Stimulated activated CD4-positive, alpha-beta T cell treated with anti-CD3 and anti-CD28 coated beads, TNF-alpha, amount 100 ng/mL, for 24 hours (primary cell): ENCODE measurements around the gene KIAA1671.

Experiments
- DNase-seq, 3 experiments: peaks; one replicate each; pipeline ENCODE4 v3.0.0-alpha.2; 2020; ENCODE audit warnings: low read depth in 3 of 3

KIAA1671 gene

DNA sequence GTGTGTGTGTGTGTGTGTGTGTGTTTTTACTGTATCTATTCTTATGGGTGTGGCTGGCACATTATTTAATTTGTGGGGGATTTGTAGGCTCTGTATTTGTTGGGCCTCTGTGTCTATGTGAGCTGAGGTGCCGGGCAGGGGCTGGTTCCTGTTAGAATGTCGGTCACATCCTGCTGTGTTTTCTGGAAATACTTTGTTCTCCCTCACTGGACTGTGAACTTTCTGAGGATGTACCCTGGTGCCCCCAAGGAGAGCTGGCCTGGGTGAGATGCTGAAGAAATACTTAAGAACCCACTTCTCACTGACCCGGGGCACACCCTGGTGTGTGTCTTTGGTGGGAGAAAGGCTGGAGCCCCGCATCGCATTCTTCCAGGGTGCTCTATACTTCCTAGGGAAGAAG is 28.6 kb downstream of the KIAA1671 start:
- DNase-seq, result no peak

DNA sequence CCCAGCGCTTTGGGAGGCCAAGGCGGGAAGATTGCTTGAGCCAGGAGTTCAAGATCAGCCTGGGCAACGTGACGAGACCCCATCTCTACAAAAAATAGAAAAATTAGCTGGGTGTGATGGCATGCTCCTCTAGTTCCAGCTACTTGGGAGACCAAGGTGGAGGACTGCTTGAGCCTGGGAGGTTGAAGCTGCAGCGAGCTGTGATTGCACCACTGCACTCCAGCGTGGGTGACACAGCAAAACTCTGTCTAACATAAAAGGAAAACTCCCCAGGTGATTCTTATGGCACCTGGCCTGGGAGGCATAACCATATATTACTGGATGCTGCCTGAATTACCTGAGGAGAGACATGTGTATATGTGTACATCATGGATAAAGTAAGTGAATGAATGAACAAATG is 29.1 kb downstream of the KIAA1671 start:
- no peak for DNase-seq

DNA sequence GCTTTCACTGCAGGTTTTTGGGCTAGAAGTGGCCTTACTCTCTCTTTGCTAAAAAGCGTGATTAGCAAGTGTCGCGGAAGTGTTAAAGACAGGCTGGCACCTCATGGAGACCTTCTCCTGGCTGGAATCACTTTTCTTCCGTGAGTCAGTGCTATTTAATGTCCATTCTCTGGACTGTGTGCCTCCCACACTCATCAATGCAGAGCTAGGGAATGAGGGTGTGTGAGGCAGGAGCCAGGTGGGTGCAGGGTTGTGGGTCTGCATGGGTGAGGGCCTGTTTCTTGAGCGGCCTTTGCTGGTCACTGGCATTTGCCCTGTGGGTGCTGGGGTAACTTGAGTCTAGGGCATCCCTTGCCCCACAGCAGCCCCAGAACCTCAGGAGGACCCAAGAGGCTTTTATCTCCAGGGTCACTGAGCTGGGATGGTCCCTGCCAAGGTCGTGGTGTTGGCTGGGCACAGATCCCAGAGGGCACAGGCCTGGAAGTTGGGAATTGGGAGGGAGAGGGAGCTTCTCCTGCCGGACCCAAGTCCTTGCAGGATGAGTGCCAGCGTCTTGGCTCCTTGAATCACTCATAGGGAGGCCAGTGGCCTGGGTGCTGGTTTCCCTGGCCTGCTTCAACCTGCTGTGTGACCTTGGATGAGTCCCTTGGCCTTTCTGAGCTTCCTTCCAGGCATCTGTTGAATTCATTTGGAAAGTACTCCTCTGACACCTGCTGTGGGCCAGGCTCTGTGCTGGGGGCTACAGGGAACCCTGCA is 30.0 kb downstream of the KIAA1671 start:
- DNase-seq, result no peak

DNA sequence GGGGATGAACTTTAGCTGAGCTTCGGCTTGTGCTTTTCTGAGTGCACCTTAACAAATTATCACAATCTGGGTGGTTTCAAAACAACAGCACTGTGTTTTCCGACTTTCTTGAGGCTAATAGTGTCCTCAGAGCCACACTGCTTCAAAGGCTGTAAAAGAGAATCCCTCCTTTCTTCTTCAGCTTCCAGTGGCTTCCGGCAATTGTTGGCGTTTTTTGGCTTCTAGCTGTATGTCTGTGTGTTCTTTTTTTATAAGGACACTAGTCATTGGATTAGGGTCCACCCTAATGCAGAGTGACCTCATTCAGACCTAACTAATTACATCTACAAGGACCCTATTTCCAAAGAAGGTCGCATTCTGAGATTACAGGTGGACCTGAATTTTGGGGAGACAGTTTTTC is 30.6 kb downstream of the KIAA1671 start:
- DNase-seq, result no peak

DNA sequence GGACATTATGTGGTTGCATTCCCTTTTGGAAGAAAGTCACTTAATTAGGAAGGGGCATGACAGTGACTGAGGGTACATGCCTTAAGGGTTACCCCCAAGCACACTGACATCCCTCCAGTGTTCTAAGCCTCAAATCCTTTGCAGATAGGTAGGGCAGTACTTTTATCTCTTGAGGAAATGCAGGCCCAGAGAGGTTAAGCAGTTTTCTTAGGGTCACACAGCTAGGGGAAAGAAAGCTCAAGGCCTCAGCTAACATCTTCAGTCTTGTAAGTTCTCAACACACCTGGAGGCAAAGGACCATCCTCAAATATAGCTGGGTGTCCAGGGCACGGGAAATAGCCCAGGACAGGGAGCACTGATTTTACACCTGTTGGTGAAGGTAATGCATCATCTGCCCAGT is 31.6 kb downstream of the KIAA1671 start:
- no peak for DNase-seq

DNA sequence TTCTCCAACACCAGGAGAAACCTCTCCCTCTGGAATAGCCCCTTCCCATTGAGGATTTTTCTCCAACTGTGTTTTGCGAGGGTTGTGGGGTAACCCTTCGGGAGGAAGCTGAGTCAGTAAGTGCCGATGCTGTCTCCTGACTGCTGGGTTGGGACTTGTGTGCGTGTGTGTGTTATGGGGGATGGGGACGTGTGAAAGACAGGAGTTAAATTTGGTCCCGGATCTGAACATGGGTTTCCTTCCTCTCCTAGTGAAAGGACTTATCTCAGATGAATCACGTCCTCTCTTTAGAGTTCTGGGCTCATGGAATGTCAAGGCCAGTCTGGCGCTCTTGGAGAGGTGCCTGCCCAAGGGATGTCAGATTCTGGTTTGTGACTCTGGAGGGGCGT is 33.3 kb downstream of the KIAA1671 start:
- no peak for DNase-seq

DNA sequence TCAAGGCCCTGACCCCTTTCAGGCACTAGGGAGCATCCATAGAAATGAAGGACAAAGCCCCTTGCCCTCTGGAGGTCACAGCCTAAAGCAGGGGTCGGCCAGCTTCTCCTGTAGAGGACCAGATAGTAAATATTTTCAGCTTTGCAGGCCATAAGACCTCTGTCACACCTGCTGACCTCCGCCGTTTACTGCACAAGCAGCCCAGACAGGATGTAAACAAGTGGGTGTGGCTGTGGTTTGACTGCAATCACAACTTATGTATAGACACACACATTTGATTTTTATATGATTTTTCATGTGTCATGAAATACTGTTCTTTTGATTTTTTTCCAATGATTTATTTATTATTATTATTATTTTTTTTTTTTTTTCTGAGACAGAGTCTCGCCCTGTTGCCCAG is 34.3 kb downstream of the KIAA1671 start:
- DNase-seq, result no peak

DNA sequence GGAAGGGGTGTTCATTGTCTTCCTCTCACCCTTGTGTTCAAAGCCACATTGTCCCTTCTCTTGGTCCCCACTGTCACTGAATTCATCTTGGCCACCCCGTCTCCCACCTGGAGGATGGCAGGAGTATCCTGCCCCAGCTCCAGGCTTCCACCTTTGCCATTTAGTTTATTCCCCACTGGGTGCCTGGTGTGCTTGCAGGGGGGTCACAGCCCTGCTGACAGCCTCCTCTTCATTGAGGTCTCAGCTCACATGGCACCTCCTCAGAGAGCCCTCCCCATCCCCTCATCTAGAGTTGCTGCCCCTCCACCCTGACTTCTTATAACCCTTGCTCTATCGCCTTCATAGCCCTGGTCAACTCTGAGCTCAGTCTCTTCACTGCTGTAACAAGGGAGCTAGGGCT is 36.6 kb downstream of the KIAA1671 start:
- DNase-seq, result no peak

DNA sequence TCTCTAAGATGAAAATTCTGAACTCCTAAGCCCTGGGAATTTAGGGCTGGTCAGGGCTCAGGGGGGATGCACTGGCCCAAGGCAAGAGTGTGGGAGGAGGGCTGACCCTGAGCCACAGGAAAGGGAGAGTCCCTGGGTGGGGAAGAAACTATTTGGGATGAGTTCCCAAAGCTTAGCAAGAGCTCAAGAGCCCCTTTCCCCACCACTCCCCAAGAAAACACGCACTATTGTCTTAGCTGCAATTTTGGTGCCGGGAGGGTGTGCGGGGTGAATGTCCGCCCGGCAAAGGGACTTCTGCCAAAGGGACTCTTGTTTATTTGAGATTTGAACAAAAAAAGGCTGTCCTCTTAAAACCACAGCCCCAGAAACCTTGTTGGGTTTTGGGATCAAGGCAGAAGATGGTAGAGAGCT is 37.0 kb downstream of the KIAA1671 start:
- no peak for DNase-seq

DNA sequence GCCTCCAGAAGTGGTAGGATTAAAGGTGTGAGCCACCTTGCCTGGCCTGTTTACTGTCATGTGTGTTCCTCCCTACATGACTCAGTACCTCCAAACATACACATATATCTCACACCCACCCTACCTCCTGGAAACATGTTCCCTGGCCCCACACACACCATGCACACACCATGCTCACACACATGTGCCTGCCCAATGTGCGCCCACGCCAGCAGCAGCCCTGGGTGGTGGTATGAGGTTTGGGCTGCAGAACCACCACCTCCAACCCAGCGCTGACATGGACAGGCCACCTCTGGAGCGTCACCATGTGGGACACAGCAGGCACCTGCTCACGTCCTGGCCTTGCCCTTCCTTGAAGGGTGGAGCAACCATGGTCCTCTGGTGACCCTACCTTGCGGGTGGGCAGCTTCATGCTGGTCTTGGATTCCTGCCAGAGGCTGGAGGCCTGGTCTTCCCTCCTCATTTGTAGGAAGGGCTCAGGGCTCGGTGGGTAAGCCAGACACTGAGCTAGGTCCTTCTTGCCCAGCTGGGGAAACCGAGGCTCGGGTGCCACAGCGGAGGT is 37.9 kb downstream of the KIAA1671 start:
- DNase-seq, result no peak

DNA sequence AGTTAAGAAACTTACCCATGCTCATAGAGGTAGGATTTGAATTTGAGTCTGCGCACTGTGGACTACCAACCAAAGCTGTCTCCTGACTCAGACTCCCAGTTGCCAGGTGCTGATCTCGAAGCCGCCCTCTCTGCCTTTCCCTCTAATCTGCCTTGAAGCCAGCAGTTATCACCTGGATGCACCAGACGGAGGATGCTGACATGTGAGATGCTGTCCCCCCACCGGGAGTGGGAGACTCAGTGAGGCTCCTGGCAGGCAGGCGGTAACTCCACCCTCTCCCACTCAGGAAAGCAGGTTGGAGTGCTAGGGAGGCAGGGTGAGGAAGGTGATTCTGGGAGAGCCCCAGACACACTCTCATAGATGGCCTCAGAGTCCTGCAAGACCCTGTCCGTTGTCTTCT is 40.4 kb downstream of the KIAA1671 start:
- DNase-seq, result no peak

DNA sequence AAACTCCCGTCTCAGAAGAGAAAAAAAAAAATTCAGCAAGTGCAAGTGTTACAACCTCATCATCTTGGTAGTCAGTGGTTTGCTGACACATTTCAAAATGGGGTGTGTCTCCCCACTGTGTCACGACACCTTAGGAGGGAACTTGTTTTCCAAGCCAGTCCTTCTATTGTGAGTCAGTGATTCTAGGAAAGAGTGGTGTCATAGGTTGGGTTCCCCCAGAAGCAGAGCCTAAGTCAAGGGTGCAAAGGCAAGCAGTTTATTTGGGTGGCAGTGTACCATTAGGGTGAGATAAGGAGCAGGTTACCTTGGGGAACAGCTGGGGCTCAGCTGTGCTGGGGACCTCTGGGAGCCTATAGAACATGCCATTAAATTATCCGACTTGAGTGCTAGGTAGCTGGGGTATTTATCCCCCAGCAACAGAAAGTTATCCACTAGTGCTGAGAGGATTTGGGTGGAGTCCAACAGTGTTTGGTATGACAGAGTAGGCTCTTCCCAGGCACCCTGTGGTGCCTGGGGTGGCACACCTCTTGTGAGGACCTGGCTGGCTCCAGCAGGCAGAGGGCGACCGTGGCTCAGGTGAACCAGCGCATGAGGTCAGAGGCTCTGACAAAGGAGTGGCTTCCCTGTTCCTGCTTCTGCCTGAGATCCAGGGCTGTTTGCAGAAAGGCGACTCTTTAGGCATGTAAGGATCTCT is 41.7 kb downstream of the KIAA1671 start:
- peak in 2 of 3 experiments; percentile 2 to 31 for DNase-seq

DNA sequence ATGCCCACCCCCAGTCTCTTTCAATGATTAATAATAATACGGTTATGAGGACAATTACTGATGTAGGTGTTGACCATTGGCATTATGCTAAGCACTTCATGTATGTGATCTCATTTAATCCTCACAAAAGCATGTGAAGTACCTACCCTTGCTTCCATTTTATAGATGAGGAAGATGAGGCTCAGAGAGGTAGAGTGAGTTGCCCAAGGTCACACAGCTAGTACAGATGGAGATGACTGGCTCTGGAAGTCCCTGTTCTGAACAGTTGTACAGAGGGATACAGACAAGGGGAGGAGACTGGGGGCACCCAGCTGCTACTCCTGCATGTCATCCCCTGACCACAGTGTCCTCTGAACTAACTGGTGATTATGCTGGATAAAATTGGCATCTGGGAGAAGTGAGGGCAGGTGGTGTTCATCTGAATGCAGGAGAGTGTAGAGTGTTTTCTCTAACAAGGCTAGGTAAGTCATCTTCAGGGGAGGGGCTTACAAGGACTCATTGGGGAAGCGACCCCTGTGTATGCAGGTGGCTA is 43.2 kb downstream of the KIAA1671 start:
- DNase-seq, result no peak

DNA sequence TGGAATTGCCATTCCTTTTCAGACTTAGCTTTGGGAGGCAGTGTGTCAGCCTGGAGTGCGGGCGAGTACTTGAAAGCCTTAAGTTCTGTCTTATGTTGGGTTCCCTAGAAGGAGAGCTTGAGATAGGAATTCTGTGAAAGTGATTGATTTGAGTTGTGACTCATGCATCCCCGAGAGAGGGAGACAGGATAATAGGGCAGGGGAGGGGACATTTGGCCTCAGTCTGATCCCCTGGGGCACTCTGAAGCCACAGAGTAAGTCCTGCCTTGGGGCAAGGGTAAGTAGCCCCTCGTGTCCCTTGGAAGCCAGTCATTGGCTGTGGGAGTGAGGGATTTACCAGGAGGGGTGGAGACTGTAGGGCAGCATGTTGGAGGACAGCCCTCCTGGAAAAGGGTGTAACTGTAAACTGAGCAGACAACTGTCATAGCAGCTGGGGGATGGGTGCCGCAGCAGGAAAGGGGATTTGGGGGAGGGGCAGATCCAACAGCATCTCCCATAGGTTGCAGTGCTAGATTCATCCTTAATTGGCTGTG is 44.0 kb downstream of the KIAA1671 start:
- no peak for DNase-seq

DNA sequence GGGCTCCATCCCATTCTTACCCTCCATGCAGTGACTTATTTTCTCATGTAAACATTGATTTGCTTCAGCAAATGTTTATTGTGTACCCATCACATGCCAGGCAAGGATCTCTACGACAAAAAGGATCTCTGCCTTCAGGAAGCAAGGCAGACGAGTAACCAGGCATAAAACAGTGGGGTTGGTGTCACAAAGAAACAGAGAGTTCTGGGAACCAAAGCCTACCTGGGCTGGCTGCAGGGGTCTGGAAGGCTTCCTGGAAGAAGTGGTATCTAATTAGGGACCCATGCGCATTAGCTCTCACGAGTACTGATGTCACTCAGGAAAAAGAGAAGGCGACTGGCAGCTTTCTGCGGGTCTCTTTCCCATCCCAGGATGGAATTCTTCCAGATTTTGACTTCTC is 44.5 kb downstream of the KIAA1671 start:
- DNase-seq, result no peak

DNA sequence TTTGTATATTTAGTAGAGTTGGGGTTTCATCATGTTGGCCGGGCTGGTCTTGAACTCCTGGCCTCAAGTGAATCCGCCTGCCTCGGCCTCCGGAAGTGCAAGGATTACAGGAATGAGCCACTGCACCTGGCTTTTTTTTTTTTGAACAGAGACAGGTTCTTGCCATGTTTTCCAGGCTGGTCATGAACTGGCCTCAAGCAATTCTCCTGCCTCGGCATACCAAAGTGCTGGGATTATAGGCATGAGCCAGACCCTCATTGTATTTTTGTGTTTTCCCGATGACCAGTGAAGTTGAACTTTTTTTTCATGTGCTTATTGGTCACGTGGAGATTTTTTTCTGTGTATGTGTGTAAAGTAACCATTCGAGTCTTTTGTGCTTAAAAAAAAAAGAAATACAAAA is 48.2 kb downstream of the KIAA1671 start:
- DNase-seq, result no peak

DNA sequence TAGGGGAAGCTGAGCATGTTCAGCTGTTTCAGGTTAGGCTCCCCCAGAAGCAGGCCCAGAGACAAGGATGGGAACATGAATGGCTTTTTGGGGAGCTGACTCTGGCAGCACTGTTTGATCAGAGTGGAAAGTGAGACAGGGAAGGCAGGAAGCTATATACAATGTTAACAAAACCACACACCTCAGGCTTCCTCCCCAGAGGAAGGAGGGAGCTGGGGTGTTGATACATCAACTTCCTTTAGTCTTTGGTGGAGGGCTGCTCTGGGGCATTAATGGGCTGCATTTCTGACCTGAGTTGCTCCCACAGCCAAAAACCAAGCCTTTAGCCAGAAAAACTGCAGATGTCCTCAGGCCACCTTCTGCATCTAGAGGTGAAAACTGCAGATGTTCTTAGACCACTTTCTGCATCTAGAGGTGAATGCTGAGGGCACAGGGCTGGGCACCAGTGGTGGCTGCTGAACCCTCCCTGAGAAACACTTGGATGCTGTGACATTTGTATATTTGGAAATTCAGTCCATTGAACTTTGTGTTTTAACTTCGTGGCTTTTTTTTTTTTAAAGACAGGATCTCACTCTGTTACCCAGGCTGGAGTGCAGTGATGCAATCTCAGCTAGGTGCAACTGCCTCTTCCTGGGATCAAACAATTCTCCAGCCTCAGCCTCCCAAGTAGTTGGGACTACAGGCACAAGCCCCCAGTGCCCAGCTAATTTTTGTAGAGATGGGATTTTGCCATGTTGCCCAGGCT is 49.9 kb downstream of the KIAA1671 start:
- DNase-seq, result no peak

DNA sequence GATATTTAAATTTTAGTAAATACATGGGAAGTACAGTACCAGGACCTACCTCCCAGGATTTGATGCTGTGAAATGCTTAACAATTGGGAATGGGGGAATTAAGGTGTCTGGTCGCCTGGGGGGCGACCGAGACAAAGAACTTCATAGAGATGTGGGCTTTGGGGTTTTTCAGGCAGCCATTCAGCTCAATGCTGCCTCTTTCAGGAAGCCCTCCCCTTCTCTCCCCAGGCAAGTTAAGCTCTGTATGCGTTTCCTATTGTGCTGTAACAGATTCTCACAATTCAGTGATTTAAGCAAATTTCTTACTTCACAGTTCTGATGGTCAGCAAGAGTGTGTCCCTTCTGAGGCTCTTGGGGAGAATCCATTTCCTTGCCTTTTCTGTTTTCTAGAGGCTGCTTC is 53.8 kb downstream of the KIAA1671 start:
- no peak for DNase-seq

DNA sequence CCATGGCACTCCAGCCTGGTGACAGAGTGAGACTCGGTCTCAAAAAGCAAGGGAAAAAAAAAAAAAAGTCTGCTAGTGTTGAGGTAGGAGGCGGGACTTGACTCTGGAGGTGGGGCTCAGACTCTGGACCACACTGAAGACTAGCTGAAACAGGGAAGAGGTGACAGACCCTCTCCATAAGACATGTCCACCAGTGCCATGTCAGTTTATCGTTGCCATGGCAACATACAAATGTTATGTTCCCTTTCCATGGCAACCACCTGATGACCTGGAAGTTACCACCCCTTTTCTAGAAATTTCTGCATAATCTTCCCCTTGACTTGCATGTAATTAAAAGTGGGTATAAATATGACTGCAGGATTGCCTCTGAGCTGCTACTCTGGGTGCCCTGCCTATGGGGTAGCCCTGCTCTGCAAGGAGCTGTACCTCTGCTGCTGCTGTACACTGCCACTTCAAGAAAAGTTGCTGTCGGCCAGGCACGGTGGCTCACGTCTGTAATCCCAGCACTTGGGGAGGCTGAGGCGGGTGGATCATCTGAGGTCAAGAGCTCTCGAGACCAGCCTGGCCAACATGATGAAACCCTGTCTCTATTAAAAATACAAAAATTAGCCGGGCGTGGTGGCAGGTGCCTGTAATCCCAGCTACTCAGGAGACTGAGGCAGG is 55.1 kb downstream of the KIAA1671 start:
- DNase-seq, result no peak

DNA sequence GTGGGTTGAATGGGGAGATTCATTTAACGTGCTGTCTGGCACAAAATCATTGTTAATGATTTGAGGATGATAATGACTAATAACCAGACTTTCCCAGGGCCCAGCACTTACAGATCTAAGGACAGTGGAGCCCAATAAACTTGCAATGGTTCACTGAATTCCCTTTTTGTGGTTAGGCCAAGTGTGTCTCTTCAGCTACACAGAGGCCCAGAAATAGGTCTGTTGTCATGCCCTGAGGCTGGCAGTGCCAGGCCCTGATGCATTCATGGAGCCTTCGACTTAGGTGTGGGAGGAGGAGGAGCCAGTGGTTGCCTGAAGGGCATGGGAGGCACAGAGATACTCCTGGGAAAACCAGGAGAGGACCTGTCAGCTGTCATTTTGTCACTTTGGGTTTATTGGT is 56.1 kb downstream of the KIAA1671 start:
- no peak for DNase-seq

DNA sequence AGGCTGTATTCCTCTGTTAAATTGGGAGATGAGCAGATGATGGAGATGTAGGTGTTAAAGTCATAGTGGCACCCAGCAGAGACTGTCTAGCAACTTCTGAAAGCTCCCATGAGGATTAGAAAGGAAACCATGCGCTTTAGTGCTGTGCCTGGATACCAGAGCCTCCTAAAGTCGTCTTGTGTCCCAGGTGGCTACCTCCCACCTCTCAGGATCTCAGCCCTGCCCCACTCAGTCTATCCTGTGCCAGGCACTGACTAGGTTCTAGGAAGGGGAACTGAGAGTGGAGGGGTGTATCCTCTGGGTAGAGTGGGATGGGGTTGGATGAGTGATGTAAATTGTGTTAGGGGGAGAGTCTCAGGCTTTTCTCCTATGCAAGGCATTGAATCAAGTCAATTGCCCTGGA is 60.2 kb downstream of the KIAA1671 start:
- DNase-seq, result no peak

DNA sequence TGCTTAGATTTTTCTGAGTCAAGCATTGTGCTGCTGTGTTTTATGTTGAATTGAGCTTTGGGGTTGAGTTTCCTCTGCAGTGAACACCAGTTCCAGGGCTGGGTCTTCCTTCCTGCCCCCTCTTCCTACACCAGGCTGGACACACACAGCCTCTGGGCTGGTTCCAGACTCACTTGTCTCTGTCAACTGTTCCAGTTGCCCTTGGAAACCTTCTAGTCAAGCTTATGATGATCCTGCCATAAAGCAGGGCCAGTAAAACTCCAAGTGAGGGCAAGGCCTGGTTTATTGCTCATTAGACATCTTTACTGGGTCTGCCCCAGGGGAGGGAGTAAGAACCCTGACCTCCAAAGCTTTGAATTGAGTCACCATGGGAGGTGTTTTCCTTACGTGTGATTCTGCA is 61.1 kb downstream of the KIAA1671 start:
- DNase-seq, result no peak
